Measurements from ENCODE around the gene MRLN. TPM values are rescaled to one million over a fixed set of nuclear protein-coding genes. Genes with fewer than 3 reads are reported as not detected.

MRLN gene
- total RNA-seq, 1 experiment from 2014 or later = not detected

GRCh38 chr10:59700709-59701108, 52.5 kb downstream of the MRLN start:
- no TSS peak for BruUV-seq (replicated peaks)
- H3K4me1 ChIP-seq (ENCODE audit: insufficient read depth, low read length, poor library complexity, severe bottlenecking) = no peaks in the 10 kb centered on the region
- intact Hi-C loops (cut with micrococcal nuclease; ENCODE audit: unreplicated experiment) = no loop called here
- no peaks in the 10 kb centered on the region for H3K9me3 ChIP-seq (ENCODE audit: low read depth, low read length, poor library complexity, severe bottlenecking)
- ChIA-PET POLR2A (ENCODE audit: low non-redundant PET) (no interaction called here), CTCF (interaction anchor here (0.7 kb wide), 1 partner anchor 370 kb away, joined by 4 read pairs; no protein-coding TSS in a partner anchor)
- H3K27ac ChIP-seq (ENCODE audit: low read depth, low read length, poor library complexity, severe bottlenecking) = no peak overlapping the region
- H3K4me3 ChIP-seq (ENCODE audit: low read depth, low read length, poor library complexity, severe bottlenecking) = no peak overlapping the region
- no peak for TF ChIP-seq EZH2 (IDR thresholded peaks at IDR 0.05; ENCODE audit: borderline replicate concordance, low read depth, low read length, poor library complexity, severe bottlenecking)
- peak; percentile 46; the same call in 1 of the 2 replicates for TF ChIP-seq CTCF (conservative IDR thresholded peaks at IDR 0.05; ENCODE audit: low read depth, low read length)
- no peaks in the 10 kb centered on the region for H3K27me3 ChIP-seq (replicated peaks; ENCODE audit: insufficient read depth, low read depth, low read length, poor library complexity)
- H3K36me3 ChIP-seq (ENCODE audit: insufficient read depth, low read length, poor library complexity, severe bottlenecking) = no peaks in the 10 kb centered on the region
- peak; percentile 24 for DNase-seq (ENCODE audit: low spot score)

GRCh38 chr10:59698326-59698725, 54.9 kb downstream of the MRLN start:
- no peaks in the 10 kb centered on the region for H3K36me3 ChIP-seq (ENCODE audit: insufficient read depth, low read length, poor library complexity, severe bottlenecking)
- TF ChIP-seq CTCF (conservative IDR thresholded peaks at IDR 0.05; ENCODE audit: low read depth, low read length) (no peak), EZH2 (IDR thresholded peaks at IDR 0.05; ENCODE audit: borderline replicate concordance, low read depth, low read length, poor library complexity, severe bottlenecking) (no peak)
- DNase-seq (ENCODE audit: low spot score) = no peak
- no peak overlapping the region for H3K27ac ChIP-seq (ENCODE audit: low read depth, low read length, poor library complexity, severe bottlenecking)
- intact Hi-C loops (cut with micrococcal nuclease; ENCODE audit: unreplicated experiment) = no loop called here
- CTCF ChIA-PET = no interaction called here
- H3K4me3 ChIP-seq (ENCODE audit: low read depth, low read length, poor library complexity, severe bottlenecking) = no peak overlapping the region
- no peaks in the 10 kb centered on the region for H3K9me3 ChIP-seq (ENCODE audit: low read depth, low read length, poor library complexity, severe bottlenecking)
- POLR2A ChIA-PET (ENCODE audit: low non-redundant PET) = no interaction called here
- no TSS peak for BruUV-seq (replicated peaks)
- H3K4me1 ChIP-seq (ENCODE audit: insufficient read depth, low read length, poor library complexity, severe bottlenecking) = no peaks in the 10 kb centered on the region
- H3K27me3 ChIP-seq (replicated peaks; ENCODE audit: insufficient read depth, low read depth, low read length, poor library complexity) = no peaks in the 10 kb centered on the region

- H3K4me3 ChIP-seq (ENCODE audit: low read depth, low read length, poor library complexity, severe bottlenecking) = no peak overlapping the region
- no peaks in the 10 kb centered on the region for H3K9me3 ChIP-seq (ENCODE audit: low read depth, low read length, poor library complexity, severe bottlenecking)
- H3K27me3 ChIP-seq (replicated peaks; ENCODE audit: insufficient read depth, low read depth, low read length, poor library complexity) = no peaks in the 10 kb centered on the region
- intact Hi-C loops (cut with micrococcal nuclease; ENCODE audit: unreplicated experiment) = no loop called here
- POLR2A ChIA-PET (ENCODE audit: low non-redundant PET) = no interaction called here
- DNase-seq (ENCODE audit: low spot score) = no peak
- no peaks in the 10 kb centered on the region for H3K4me1 ChIP-seq (ENCODE audit: insufficient read depth, low read length, poor library complexity, severe bottlenecking)
- no peaks in the 10 kb centered on the region for H3K36me3 ChIP-seq (ENCODE audit: insufficient read depth, low read length, poor library complexity, severe bottlenecking)
- CTCF ChIA-PET = no interaction called here
- TF ChIP-seq EZH2 (IDR thresholded peaks at IDR 0.05; ENCODE audit: borderline replicate concordance, low read depth, low read length, poor library complexity, severe bottlenecking) (no peak), CTCF (conservative IDR thresholded peaks at IDR 0.05; ENCODE audit: low read depth, low read length) (no peak)
- no peak overlapping the region for H3K27ac ChIP-seq (ENCODE audit: low read depth, low read length, poor library complexity, severe bottlenecking)
- BruUV-seq (replicated peaks) = no TSS peak
Measured at GRCh38 chr10:59695637-59696036, 57.6 kb downstream of the MRLN start.

All from A673 (cell line).